Suprapubic skin (tissue), 4 donors: ENCODE measurements around the gene ENGASE.

Source experiments
- EP300 ChIP-seq: sonication (generic); formaldehyde crosslinking; IDR thresholded peaks from one replicate; pipeline ENCODE4 v1.6.1; 2017; ENCODE audit warnings: antibody characterized with exemption
- POLR2A ChIP-seq, 2 donors: fragments of 450-650 bp; IDR thresholded peaks; one replicate each; pipeline ENCODE4 v1.6.1; 2017; ENCODE audit warnings: antibody characterized with exemption in 2 of 2, mild to moderate bottlenecking in 2 of 2, moderate library complexity in 2 of 2
- POLR2AphosphoS5 ChIP-seq, 3 donors: sonication (generic); formaldehyde crosslinking; IDR thresholded peaks; one replicate each; pipeline ENCODE4 v1.6.1; 2017; ENCODE audit warnings: antibody characterized with exemption in 3 of 3
- TF ChIP-seq, protein P1 (sequence below), 2 donors: fragments of 200-600 bp in 1 of 2; fragments of 450-650 bp in 1 of 2; sonication (generic) in 1 of 2; IDR thresholded peaks; one replicate each; pipeline ENCODE4 v1.5.1; 2016 to 2019; ENCODE audit warnings: antibody characterized with exemption in 2 of 2, mild to moderate bottlenecking in 1 of 2, moderate library complexity in 1 of 2

DNA sequence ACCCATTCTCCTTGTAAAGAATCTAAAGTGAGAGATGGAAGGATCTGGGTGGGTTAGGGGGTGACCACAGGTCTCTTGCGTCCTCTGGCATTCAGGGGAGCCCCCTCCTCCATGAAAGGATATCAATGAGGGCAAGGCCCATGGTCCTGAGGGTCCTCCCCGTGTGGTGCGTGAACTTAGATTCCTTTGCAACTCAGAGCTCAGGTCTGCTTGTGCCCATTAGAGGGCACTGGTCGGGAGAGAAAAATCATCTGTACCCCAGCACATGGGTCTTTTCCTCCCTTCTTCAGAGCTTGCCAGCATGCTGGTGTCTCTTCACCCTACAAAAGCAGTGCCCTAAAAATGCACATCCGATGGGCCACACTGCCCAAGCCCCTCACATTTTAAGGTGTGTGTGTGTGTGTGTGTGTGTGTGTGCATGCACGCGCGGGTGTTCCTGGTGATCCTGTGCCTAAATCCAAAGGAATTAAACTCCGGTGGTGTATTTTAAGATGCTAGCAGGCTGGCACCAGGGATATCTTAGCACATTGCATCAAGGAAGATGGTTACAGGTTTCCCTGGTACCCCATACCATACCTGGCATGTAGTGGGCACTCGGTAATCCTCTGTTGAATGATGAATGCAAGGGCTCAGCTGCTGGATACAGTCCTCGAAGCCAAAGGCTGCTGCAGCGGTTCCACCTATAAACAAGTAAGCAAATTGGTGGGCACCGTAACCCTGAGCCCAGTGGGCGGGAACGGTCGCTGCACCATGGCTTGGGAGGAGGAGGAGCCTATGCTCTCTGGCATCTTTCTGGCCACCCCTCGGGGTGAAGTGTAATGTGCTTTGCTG is 45.9 kb upstream of the ENGASE start:
- TF ChIP-seq POLR2A (IDR thresholded peaks at IDR 0.05) (no peak), POLR2AphosphoS5 (IDR thresholded peaks at IDR 0.05) (no peak), EP300 (no peak)
- TF ChIP-seq, protein P1, sequence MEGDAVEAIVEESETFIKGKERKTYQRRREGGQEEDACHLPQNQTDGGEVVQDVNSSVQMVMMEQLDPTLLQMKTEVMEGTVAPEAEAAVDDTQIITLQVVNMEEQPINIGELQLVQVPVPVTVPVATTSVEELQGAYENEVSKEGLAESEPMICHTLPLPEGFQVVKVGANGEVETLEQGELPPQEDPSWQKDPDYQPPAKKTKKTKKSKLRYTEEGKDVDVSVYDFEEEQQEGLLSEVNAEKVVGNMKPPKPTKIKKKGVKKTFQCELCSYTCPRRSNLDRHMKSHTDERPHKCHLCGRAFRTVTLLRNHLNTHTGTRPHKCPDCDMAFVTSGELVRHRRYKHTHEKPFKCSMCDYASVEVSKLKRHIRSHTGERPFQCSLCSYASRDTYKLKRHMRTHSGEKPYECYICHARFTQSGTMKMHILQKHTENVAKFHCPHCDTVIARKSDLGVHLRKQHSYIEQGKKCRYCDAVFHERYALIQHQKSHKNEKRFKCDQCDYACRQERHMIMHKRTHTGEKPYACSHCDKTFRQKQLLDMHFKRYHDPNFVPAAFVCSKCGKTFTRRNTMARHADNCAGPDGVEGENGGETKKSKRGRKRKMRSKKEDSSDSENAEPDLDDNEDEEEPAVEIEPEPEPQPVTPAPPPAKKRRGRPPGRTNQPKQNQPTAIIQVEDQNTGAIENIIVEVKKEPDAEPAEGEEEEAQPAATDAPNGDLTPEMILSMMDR (IDR thresholded peaks at IDR 0.05): no peak
